ENCODE results near the gene PBRM1. TPM values are rescaled to one million over a fixed set of nuclear protein-coding genes. Genes with fewer than 3 reads are reported as not detected.
"Not testable (repeated sequence)": the region's sequence is repeated elsewhere in the genome, so short reads cannot be mapped to it uniquely, and the experiment has no call there.

The PBRM1 gene
- total RNA-seq, 1 donor from 2014 or later = 41.6 TPM

GRCh38 chr3:52704611-52705437 lies 19.1 kb upstream of the PBRM1 start:
- peak; percentile 25 for ATAC-seq

- ATAC-seq = no peak
These were observed 17.6 kb upstream of the PBRM1 start for GRCh38 chr3:52703341-52703740.

GRCh38 chr3:52697632-52697965 lies 11.9 kb upstream of the PBRM1 start:
- no peak for ATAC-seq

- ATAC-seq = no peak
These were observed 11.3 kb upstream of the PBRM1 start for GRCh38 chr3:52696830-52697631.

GRCh38 chr3:52695798-52696671 lies 10.3 kb upstream of the PBRM1 start:
- ATAC-seq = no peak

GRCh38 chr3:52694528-52695189 lies 8.9 kb upstream of the PBRM1 start:
- ATAC-seq = no peak

- no peak for ATAC-seq
These were observed 7.4 kb upstream of the PBRM1 start for GRCh38 chr3:52693071-52693470.

GRCh38 chr3:52690560-52690959 lies 4.8 kb upstream of the PBRM1 start:
- ATAC-seq = no peak

GRCh38 chr3:52689151-52689550 lies 3.4 kb upstream of the PBRM1 start:
- peak; percentile 35 for ATAC-seq

- ATAC-seq = peak; percentile 57
These were observed 2.6 kb upstream of the PBRM1 start for GRCh38 chr3:52688266-52688665.

GRCh38 chr3:52685285-52685708 lies 416 bp downstream of the PBRM1 start:
- ATAC-seq = peak; percentile 80

- no peak for ATAC-seq
These were observed 1.5 kb downstream of the PBRM1 start for GRCh38 chr3:52684184-52684583.

- ATAC-seq = no peak
These were observed 2.1 kb downstream of the PBRM1 start for GRCh38 chr3:52683611-52684010.

- no peak for ATAC-seq
These were observed 3.7 kb downstream of the PBRM1 start for GRCh38 chr3:52682016-52682415.

GRCh38 chr3:52681596-52681995 lies 4.1 kb downstream of the PBRM1 start:
- ATAC-seq = no peak

GRCh38 chr3:52679811-52680210 lies 5.9 kb downstream of the PBRM1 start:
- no peak for ATAC-seq

GRCh38 chr3:52679199-52679538 lies 6.5 kb downstream of the PBRM1 start:
- ATAC-seq = no peak

- ATAC-seq = no peak
These were observed 7.2 kb downstream of the PBRM1 start for GRCh38 chr3:52678265-52679198.

GRCh38 chr3:52676201-52676600 lies 9.5 kb downstream of the PBRM1 start:
- not testable (repeated sequence) for ATAC-seq

- no peak for ATAC-seq
These were observed 14.0 kb downstream of the PBRM1 start for GRCh38 chr3:52671676-52672075.

All from esophagus mucosa (tissue), 1 donor.